Measurements from ENCODE around the gene TMEM250. TPM values are rescaled to one million over a fixed set of nuclear protein-coding genes. Genes with fewer than 3 reads are reported as not detected.
A peak's percentile ranks its signal among the peaks of the same experiment; 100 is the strongest.

The TMEM250 gene
- polyA plus RNA-seq, 1 of the 3 experiments (the other 2 are of a cell fraction) = 25.9 TPM

GRCh38 chr9:136111910-136112309, 6.8 kb downstream of the TMEM250 start (continued):
- TF ChIP-seq ZBTB33 (IDR thresholded peaks at IDR 0.05; ENCODE audit: borderline replicate concordance, low read depth) (no peak), FOXM1 (IDR thresholded peaks at IDR 0.05; ENCODE audit: low read depth) (no peak), PBX3 (IDR thresholded peaks at IDR 0.05) (no peak), RXRA (IDR thresholded peaks at IDR 0.05; ENCODE audit: borderline replicate concordance, low read depth) (no peak), EZH2phosphoT487 (IDR thresholded peaks at IDR 0.05; ENCODE audit: borderline replicate concordance, low read depth) (no peak)

- ChIA-PET POLR2A (no interaction called here), CTCF (interaction anchor here (0.9 to 5.3 kb wide), 5 partner anchors 12 to 144 kb away, joined by 3 to 21 read pairs (median 14); partner anchors contain the start of gene NACC2)
- Histone ChIP-seq H3K27ac (ENCODE audit: low read depth in 2 of 2, low read length in 1 of 2) (no peak overlapping the region), H3F3A (replicated peaks; ENCODE audit: insufficient read depth) (peaks cover 4% of the 10 kb centered on the region), H4K20me1 (ENCODE audit: insufficient read depth) (no peaks in the 10 kb centered on the region), H3K9ac (no peak overlapping the region), H3K9me3 (no peaks in the 10 kb centered on the region), H3K27me3 (ENCODE audit: insufficient read depth) (no peaks in the 10 kb centered on the region), H2AFZ (ENCODE audit: low read depth) (no peak overlapping the region), H3K4me3 (ENCODE audit: low read depth in 2 of 2, low read length in 1 of 2) (no peak overlapping the region), H3K79me2 (ENCODE audit: insufficient read depth) (peaks cover 12% of the 10 kb centered on the region), H3K36me3 (replicated peaks in 1 of 2; ENCODE audit: control insufficient read depth in 1 of 2, insufficient read depth in 2 of 2, low read length in 1 of 2) (peaks cover 0 to 18% of the 10 kb centered on the region in 2 experiments), H3K4me1 (ENCODE audit: control insufficient read depth in 1 of 2, insufficient read depth in 2 of 2, low read depth in 1 of 2, low read length in 1 of 2) (peaks cover 24 to 38% of the 10 kb centered on the region in 2 experiments; a peak in 3 of 4 replicates), H3K4me2 (peak overlapping the region; percentile 76; the same call in 1 of the 2 replicates), H3K9me2 (no peaks in the 10 kb centered on the region)
- no peak for DNase-seq
- TF ChIP-seq SMC3 (IDR thresholded peaks at IDR 0.05; ENCODE audit: low read depth, low read length) = no peak
- 98% methylated on average over 21 of the region's 22 CpGs for WGBS (ENCODE audit: low lambda C conversion rate)
Observed at GRCh38 chr9:136111190-136111589, 7.5 kb downstream of the TMEM250 start.

- no peak for DNase-seq
- Histone ChIP-seq H3K36me3 (replicated peaks in 1 of 2; ENCODE audit: control insufficient read depth in 1 of 2, insufficient read depth in 2 of 2, low read length in 1 of 2) (peaks cover 0 to 10% of the 10 kb centered on the region in 2 experiments), H3K4me2 (peak overlapping the region; percentile 76; the same call in 1 of the 2 replicates), H3K9me3 (no peaks in the 10 kb centered on the region), H3K27me3 (ENCODE audit: insufficient read depth) (no peaks in the 10 kb centered on the region), H3K27ac (ENCODE audit: low read depth in 2 of 2, low read length in 1 of 2) (peak overlapping the region; percentile 40 to 76; a peak in 3 of 4 replicates), H3K79me2 (ENCODE audit: insufficient read depth) (peaks cover 7% of the 10 kb centered on the region; the same call in 1 of the 2 replicates), H3K4me3 (ENCODE audit: low read depth in 2 of 2, low read length in 1 of 2) (peak overlapping the region; percentile 29 to 43; a peak in 3 of 4 replicates), H3K4me1 (ENCODE audit: control insufficient read depth in 1 of 2, insufficient read depth in 2 of 2, low read depth in 1 of 2, low read length in 1 of 2) (peaks cover 31 to 44% of the 10 kb centered on the region in 2 experiments; a peak in 3 of 4 replicates), H4K20me1 (ENCODE audit: insufficient read depth) (no peaks in the 10 kb centered on the region), H3F3A (replicated peaks; ENCODE audit: insufficient read depth) (peaks cover 9% of the 10 kb centered on the region), H3K9me2 (no peaks in the 10 kb centered on the region), H2AFZ (ENCODE audit: low read depth) (0 out of 2 replicates have a peak overlapping the region, but pooled peaks have one; percentile 22), H3K9ac (no peak overlapping the region)
- WGBS (ENCODE audit: low lambda C conversion rate) = 62% methylated on average over 24 of the region's 42 CpGs
- no peak for TF ChIP-seq MEF2A (IDR thresholded peaks at IDR 0.05; ENCODE audit: borderline replicate concordance, low read depth)
- TF ChIP-seq RCOR1 (IDR thresholded peaks at IDR 0.05; ENCODE audit: low read length) = no peak
- no peak for TF ChIP-seq MXI1 (IDR thresholded peaks at IDR 0.05; ENCODE audit: low read depth, low read length)
- peak; percentile 14; the same call in 1 of the 2 replicates for TF ChIP-seq SMC3 (IDR thresholded peaks at IDR 0.05; ENCODE audit: low read depth, low read length)
- peak; percentile 35 for TF ChIP-seq RAD21 (IDR thresholded peaks at IDR 0.05; ENCODE audit: low read length)
- TF ChIP-seq TAF1 (IDR thresholded peaks at IDR 0.05; ENCODE audit: borderline replicate concordance, low read depth, low read length) = no peak
- TF ChIP-seq NFIC (IDR thresholded peaks at IDR 0.05; ENCODE audit: borderline replicate concordance) = no peak
- no peak for TF ChIP-seq ZBTB33 (IDR thresholded peaks at IDR 0.05; ENCODE audit: borderline replicate concordance, low read depth)
- TF ChIP-seq GABPA (IDR thresholded peaks at IDR 0.05; ENCODE audit: low read depth) = no peak
- TF ChIP-seq EZH2phosphoT487 (IDR thresholded peaks at IDR 0.05; ENCODE audit: borderline replicate concordance, low read depth) = no peak
- no peak for TF ChIP-seq IRF3 (IDR thresholded peaks at IDR 0.05; ENCODE audit: low read depth, low read length)
- ChIA-PET POLR2A (interaction anchor here (0.8 to 1.5 kb wide), 2 partner anchors 14 to 58 kb away, joined by 3 to 6 read pairs; no protein-coding TSS in a partner anchor), CTCF (interaction anchor here (0.6 to 5.3 kb wide), 6 partner anchors 7 to 150 kb away, joined by 3 to 21 read pairs (median 10); partner anchors contain the start of gene NACC2)
Observed at GRCh38 chr9:136110082-136111061, 8.3 kb downstream of the TMEM250 start.

Data from SK-N-SH (cell line).